Epithelial cell of esophagus (primary cell): Measurements from ENCODE around the gene MAP3K10.
"Not testable (repeated sequence)": the region's sequence is repeated elsewhere in the genome, so short reads cannot be mapped to it uniquely, and the experiment has no call there.

Experiments
- DNase-seq: peaks from one replicate; pipeline ENCODE4 v3.0.0; 2010; ENCODE audit warnings: low read depth
- H3K4me3 ChIP-seq: 2 replicates; pipeline ENCODE4 v1.5.1; 2011; ENCODE audit warnings: mild to moderate bottlenecking, low read length, control low read depth
- CTCF ChIP-seq: IDR thresholded peaks from 2 replicates; pipeline ENCODE4 v1.5.1; 2011; ENCODE audit warnings: low read depth, mild to moderate bottlenecking, low read length, control low read depth, inconsistent platforms; ENCODE audit not compliant: insufficient read depth; ENCODE audit errors: missing control alignments

MAP3K10 gene

GRCh38 chr19:40190891-40191835, at the start of gene MAP3K10:
Gene MAP3K10 (plus strand): TSS chr19:40191426. CDS start chr19:40192032, 606 bp downstream.
- DNase-seq, result peak; percentile 61
- H3K4me3 ChIP-seq, result peak within 1 kb of the TSS; percentile 84
- no peak for TF ChIP-seq CTCF

- no peak for TF ChIP-seq CTCF
- no peak overlapping the region for H3K4me3 ChIP-seq
- DNase-seq, result no peak
These were observed 49.7 kb upstream of the MAP3K10 start for GRCh38 chr19:40141551-40141950.

GRCh38 chr19:40143612-40144011, 47.6 kb upstream of the MAP3K10 start:
- DNase-seq, result no peak
- no peak overlapping the region for H3K4me3 ChIP-seq
- no peak for TF ChIP-seq CTCF

- DNase-seq, result no peak
- TF ChIP-seq CTCF, result no peak
- no peak overlapping the region for H3K4me3 ChIP-seq
These were observed 47.1 kb upstream of the MAP3K10 start for GRCh38 chr19:40144151-40144550.

- DNase-seq, result no peak
- TF ChIP-seq CTCF, result no peak
- no peak overlapping the region for H3K4me3 ChIP-seq
These were observed 46.1 kb upstream of the MAP3K10 start for GRCh38 chr19:40144947-40145748.

- not testable (repeated sequence) for DNase-seq, H3K4me3 ChIP-seq
These were observed 45.5 kb upstream of the MAP3K10 start for GRCh38 chr19:40145749-40146029.

- TF ChIP-seq CTCF, result no peak
- H3K4me3 ChIP-seq, result no peak overlapping the region
- DNase-seq, result no peak
These were observed 43.9 kb upstream of the MAP3K10 start for GRCh38 chr19:40147338-40147692.
